ENCODE data around the gene UNC13B. TPM values are rescaled to one million over a fixed set of nuclear protein-coding genes. Genes with fewer than 3 reads are reported as not detected.

Gene UNC13B
- total and polyA plus RNA-seq, 9 of the 15 experiments (the other 6 are each of a cell fraction or from before 2014, with no cell fraction given) = 2.4 to 11.5 (median 8.6) TPM

DNA sequence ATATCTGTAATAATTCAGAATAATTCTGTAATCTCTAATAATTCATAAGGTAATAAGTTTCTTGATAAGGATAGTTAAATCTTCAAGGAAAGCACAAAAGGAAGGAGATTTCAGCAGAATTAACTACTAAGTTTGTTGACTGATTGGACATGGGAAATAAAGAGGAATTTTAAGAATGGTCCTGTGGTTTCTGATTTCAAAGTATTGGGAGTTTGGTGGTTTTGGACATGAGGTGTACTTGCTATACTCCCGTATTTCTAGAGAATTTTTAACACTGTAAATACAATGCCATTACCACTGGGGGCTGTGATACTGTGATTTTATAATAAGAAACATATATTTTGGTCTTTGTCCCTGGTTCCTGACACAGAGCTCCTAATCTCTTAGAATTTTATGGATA, 123.9 kb downstream of the UNC13B start:
- no peaks in the 10 kb centered on the region; a peak in 1 of 5 replicates for H3K4me1 ChIP-seq (replicated peaks in 1 of 2; ENCODE audit: control insufficient read depth in 2 of 2, insufficient read depth in 2 of 2, low read length in 2 of 2)
- no peaks in the 10 kb centered on the region for H4K20me1 ChIP-seq (replicated peaks; ENCODE audit: control insufficient read depth, insufficient read depth, low read length)
- WGBS (ENCODE audit: insufficient coverage, low coverage, missing lambda C conversion rate) = 11% methylated on average over 1 of the region's 1 CpG
- no peak overlapping the region for H3K9ac ChIP-seq (ENCODE audit: insufficient read depth in 1 of 2, low read depth in 2 of 2, low read length in 2 of 2)
- FAIRE-seq = no peak
- no peak for DNase-seq (ENCODE audit: extremely low read depth in 1 of 4, low spot score in 3 of 4)
- in situ Hi-C loops (cut with MboI) = no loop called here
- H3K4me2 ChIP-seq (ENCODE audit: insufficient read depth, low read length) = no peak overlapping the region
- no peak overlapping the region for H3K4me3 ChIP-seq
- no peaks in the 10 kb centered on the region for H3K9me1 ChIP-seq (ENCODE audit: control insufficient read depth, insufficient read depth, low read length)
- ATAC-seq = no peak
- CTCF ChIA-PET (ENCODE audit: low intra/inter-chr PET ratio) = no interaction called here
- no TSS peak for BruUV-seq (replicated peaks)
- POLR2A ChIA-PET = interaction anchor here (1.1 kb wide), 1 partner anchor 33 kb away, joined by 3 read pairs; no protein-coding TSS in a partner anchor
- H3K27ac ChIP-seq (ENCODE audit: extremely low read depth, low read depth, low read length) = no peak overlapping the region
- no peaks in the 10 kb centered on the region for H3K79me2 ChIP-seq (ENCODE audit: control insufficient read depth, insufficient read depth, low read length)
- intact Hi-C loops (cut with micrococcal nuclease) = no loop called here
- H3K9me3 ChIP-seq (replicated peaks; ENCODE audit: control insufficient read depth, insufficient read depth, low read depth, low read length) = no peaks in the 10 kb centered on the region
- no peak for TF ChIP-seq BMI1 (IDR thresholded peaks at IDR 0.05; ENCODE audit: low read length)
- TF ChIP-seq DMBX1 (CRISPR knock-in tag; IDR thresholded peaks at IDR 0.05; ENCODE audit: borderline replicate concordance) = no peak
- no peak overlapping the region for H2AFZ ChIP-seq (ENCODE audit: low read depth, low read length)
- no peaks in the 10 kb centered on the region for H3K27me3 ChIP-seq (ENCODE audit: control insufficient read depth in 2 of 2, insufficient read depth in 2 of 2, low read length in 2 of 2)
- no peaks in the 10 kb centered on the region for H3K36me3 ChIP-seq (ENCODE audit: control insufficient read depth, insufficient read depth, low read length)

DNA sequence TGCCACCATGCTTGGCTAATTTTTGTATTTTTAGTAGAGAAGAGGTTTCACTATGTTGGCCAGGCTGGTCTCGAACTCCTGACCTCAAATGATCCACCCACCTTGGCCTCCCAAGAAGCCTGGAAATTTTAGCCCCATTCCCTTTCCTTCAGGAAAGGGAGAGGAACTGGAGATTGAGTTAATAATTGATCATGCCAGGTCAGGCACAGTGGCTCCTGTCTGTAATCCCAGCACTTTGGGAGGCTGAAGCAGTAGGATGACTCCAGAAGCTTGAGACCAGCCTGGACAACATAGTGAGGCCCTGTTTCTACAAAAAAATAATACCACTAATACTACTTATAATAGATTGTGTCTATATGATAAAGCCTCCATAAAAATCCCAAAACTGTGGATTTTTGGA, 124.6 kb downstream of the UNC13B start:
- Histone ChIP-seq H3K9ac (ENCODE audit: insufficient read depth in 1 of 2, low read depth in 2 of 2, low read length in 2 of 2) (no peak overlapping the region), H3K4me1 (replicated peaks in 1 of 2; ENCODE audit: control insufficient read depth in 2 of 2, insufficient read depth in 2 of 2, low read length in 2 of 2) (no peaks in the 10 kb centered on the region; a peak in 1 of 5 replicates), H3K4me2 (ENCODE audit: insufficient read depth, low read length) (no peak overlapping the region), H3K9me1 (ENCODE audit: control insufficient read depth, insufficient read depth, low read length) (no peaks in the 10 kb centered on the region), H3K9me3 (replicated peaks; ENCODE audit: control insufficient read depth, insufficient read depth, low read depth, low read length) (no peaks in the 10 kb centered on the region), H3K79me2 (ENCODE audit: control insufficient read depth, insufficient read depth, low read length) (no peaks in the 10 kb centered on the region), H2AFZ (ENCODE audit: low read depth, low read length) (no peak overlapping the region), H3K4me3 (no peak overlapping the region), H3K27me3 (ENCODE audit: control insufficient read depth in 2 of 2, insufficient read depth in 2 of 2, low read length in 2 of 2) (no peaks in the 10 kb centered on the region), H3K36me3 (ENCODE audit: control insufficient read depth, insufficient read depth, low read length) (no peaks in the 10 kb centered on the region), H3K27ac (ENCODE audit: extremely low read depth, low read depth, low read length) (no peak overlapping the region), H4K20me1 (replicated peaks; ENCODE audit: control insufficient read depth, insufficient read depth, low read length) (no peaks in the 10 kb centered on the region)
- ChIA-PET POLR2A (interaction anchor here (1.1 kb wide), 1 partner anchor 34 kb away, joined by 3 read pairs; no protein-coding TSS in a partner anchor), CTCF (ENCODE audit: low intra/inter-chr PET ratio) (no interaction called here)
- in situ Hi-C loops (cut with MboI) (no loop called here), intact Hi-C loops (cut with micrococcal nuclease) (no loop called here)
- no TSS peak for BruUV-seq (replicated peaks)
- no peak for FAIRE-seq
- DNase-seq (ENCODE audit: extremely low read depth in 1 of 4, low spot score in 3 of 4) = no peak
- ATAC-seq = no peak
- TF ChIP-seq ZNF445 (CRISPR knock-in tag; IDR thresholded peaks at IDR 0.05; ENCODE audit: low read depth) = no peak
- 29% methylated on average over 1 of the region's 1 CpG for WGBS (ENCODE audit: insufficient coverage, low coverage, missing lambda C conversion rate)
